ENCODE measurements around the gene ANKRD33.

DNA sequence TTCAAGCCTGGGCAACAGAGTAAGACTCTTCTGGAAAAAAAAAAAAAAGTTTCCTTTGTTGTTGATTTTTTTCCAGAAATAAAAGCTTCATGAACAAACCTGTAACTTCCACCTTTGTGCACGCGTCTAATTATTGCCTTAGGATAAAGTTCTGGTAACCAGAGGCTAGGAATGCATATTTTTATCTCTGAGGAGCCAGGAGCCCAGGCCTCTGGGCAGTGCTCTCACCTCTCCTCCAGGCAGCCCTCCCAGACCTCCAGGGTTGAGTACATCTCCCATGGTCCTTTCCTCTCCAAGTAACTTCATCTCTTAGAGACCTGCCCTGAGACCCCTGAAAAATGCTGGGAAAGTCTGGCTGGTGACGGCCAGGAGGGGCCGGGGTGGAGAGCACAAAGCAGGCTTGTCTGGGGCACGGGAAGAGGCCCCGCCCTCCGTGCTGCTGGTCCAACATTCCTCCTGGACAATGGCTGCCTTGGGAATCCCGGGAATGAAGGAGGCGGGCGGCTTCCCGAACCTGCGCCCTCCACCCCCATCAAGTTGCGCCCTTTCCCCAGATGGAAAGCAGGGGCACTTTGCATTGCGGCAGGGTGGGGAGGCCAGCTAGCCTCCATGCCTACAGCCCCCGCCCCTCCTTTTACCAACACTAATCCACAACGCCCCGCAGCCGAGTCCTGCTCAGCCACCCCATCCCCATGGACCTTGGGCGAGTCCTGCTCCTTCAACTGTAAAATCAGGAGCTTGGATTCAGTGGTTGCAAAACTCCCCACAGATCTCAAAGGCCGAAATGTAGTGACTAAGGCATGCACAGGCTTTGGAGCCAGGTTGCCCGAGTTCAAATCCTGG, 32.1 kb upstream of the ANKRD33 start:
- TF ChIP-seq, protein P1, sequence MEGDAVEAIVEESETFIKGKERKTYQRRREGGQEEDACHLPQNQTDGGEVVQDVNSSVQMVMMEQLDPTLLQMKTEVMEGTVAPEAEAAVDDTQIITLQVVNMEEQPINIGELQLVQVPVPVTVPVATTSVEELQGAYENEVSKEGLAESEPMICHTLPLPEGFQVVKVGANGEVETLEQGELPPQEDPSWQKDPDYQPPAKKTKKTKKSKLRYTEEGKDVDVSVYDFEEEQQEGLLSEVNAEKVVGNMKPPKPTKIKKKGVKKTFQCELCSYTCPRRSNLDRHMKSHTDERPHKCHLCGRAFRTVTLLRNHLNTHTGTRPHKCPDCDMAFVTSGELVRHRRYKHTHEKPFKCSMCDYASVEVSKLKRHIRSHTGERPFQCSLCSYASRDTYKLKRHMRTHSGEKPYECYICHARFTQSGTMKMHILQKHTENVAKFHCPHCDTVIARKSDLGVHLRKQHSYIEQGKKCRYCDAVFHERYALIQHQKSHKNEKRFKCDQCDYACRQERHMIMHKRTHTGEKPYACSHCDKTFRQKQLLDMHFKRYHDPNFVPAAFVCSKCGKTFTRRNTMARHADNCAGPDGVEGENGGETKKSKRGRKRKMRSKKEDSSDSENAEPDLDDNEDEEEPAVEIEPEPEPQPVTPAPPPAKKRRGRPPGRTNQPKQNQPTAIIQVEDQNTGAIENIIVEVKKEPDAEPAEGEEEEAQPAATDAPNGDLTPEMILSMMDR (IDR thresholded peaks at IDR 0.05): no peak
- no peak for TF ChIP-seq POLR2A (IDR thresholded peaks at IDR 0.05)
